GM10847 (cell line): ENCODE measurements around the gene PANX3.

Source experiments
- POLR2A ChIP-seq: IDR thresholded peaks from 2 replicates; pipeline ENCODE4 v1.6.1; 2011; ENCODE audit not compliant: insufficient read length; ENCODE audit errors: extremely low read depth

Gene PANX3

DNA sequence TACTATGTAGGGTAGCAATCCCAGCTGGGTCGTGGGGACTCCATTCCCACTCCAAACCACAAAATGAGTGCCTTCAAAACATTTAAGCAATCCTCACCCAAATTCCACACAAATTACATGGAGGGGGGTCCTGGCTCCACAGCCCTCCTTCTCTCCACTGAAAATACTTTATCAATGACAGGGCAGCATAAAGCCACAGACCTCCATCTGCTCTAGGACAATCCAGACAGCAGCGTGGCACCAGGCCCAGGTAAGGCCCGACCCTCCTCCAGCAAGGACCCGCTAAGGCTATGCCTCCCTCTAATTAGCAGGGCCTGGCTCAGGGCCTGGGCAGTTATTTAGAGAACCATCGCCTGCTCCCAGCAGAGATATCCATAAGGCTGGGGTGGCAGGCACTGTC lies at the start of gene PANX3:
TSS of gene PANX3 (plus strand) at position 365 of the 400 bp plus-strand sequence. CDS start 129 bp downstream, outside the sequence.
- TF ChIP-seq POLR2A = no peak

DNA sequence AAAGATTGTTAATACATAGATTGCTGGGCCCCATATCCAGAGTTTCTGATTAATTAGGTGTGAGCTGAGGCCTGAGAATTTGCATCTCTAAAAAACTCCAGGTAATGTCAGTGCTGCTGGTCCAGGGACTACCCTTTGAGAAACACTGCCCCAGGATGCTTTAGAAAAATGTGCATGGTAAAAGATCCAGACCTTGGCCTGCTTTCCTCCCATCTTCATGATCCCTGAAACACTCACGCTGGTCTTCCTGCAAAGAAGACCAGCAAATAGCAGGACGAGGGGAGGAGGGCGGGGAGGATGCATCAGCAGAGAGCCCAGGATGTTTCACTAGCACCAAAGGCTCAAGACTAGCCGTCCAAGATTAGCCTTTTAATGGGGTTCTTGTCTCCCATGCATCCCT lies 41.5 kb upstream of the PANX3 start, which contains the start of gene OR8A1:
TSS of gene OR8A1 (plus strand) at position 301 of the 400 bp plus-strand sequence. CDS start 123 bp downstream, outside the sequence.
- no peak for TF ChIP-seq POLR2A

DNA sequence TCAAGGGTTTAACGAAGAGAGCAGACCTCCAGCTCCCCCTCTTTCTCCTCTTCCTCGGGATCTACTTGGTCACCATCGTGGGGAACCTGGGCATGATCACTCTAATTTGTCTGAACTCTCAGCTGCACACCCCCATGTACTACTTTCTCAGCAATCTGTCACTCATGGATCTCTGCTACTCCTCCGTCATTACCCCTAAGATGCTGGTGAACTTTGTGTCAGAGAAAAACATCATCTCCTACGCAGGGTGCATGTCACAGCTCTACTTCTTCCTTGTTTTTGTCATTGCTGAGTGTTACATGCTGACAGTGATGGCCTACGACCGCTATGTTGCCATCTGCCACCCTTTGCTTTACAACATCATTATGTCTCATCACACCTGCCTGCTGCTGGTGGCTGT lies 41.1 kb upstream of the PANX3 start:
- TF ChIP-seq POLR2A = no peak

DNA sequence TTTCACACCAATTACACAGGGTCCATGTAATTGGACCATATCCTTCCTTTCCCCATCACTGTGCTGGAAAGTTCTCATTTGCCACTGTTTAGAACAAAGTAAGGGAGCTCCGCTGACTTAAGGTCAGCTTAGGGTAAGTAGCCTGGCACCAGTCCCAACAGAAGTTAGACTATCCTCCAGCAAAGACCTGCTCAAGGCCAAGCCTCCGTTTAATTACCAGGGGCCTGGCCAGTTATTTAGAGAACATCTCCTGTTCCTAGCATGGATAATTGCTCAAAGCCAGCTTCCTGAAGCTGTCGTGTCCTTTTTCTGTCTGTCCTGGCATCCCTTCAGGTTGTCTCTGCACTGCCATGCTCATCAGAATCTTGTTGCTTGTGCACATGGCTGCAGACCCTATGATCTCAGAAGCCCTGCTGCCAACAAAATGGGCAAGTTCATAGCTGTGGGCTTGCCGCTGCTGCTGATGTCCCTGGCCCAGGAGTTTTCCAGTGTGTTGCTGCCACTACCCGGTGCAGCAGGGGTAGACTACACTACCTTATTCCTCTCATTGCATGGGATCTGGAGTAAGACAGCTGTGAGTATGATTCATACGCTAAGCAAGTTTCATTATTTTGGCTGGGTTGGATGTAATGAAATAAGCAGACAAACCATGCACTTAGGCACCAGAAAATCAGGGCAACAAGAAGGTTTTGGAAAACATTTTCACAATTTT lies 33.4 kb upstream of the PANX3 start:
- no peak for TF ChIP-seq POLR2A

GRCh38 chr11:124578761-124579160 lies 32.5 kb upstream of the PANX3 start:
- no peak for TF ChIP-seq POLR2A

DNA sequence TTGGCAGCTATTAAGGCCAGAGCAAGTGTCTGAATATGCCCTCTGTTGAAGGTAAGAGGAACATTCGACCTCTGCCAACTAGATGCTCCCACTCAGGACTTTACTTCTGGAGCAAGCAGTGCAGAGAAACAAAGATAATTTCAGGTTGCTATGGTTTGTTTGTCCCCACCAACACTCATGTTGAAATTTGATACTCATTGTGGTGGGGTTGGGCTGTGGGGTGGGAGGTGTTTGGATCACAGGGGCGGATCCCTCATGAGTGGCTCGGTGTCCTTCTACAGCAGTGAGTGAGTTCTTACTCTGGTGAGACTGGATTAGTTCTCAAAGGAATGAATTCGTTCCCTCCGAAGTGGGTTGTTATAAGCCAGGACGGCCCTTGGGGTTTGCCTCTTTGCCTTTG lies 29.4 kb upstream of the PANX3 start:
- TF ChIP-seq POLR2A = no peak

- TF ChIP-seq POLR2A = no peak
Observed at GRCh38 chr11:124582565-124582964, 28.7 kb upstream of the PANX3 start.

GRCh38 chr11:124583781-124584180 lies 27.4 kb upstream of the PANX3 start:
- no peak for TF ChIP-seq POLR2A

GRCh38 chr11:124584681-124585372 lies 26.4 kb upstream of the PANX3 start:
- TF ChIP-seq POLR2A = no peak

GRCh38 chr11:124586238-124586860 lies 24.9 kb upstream of the PANX3 start:
- no peak for TF ChIP-seq POLR2A

- no peak for TF ChIP-seq POLR2A
Observed at GRCh38 chr11:124591430-124591829, 19.8 kb upstream of the PANX3 start.

GRCh38 chr11:124592627-124593026 lies 18.6 kb upstream of the PANX3 start:
- no peak for TF ChIP-seq POLR2A

- no peak for TF ChIP-seq POLR2A
Observed at GRCh38 chr11:124595302-124595701, 15.9 kb upstream of the PANX3 start.

GRCh38 chr11:124597626-124598025 lies 13.6 kb upstream of the PANX3 start:
- TF ChIP-seq POLR2A = no peak

GRCh38 chr11:124600621-124601320 lies 10.5 kb upstream of the PANX3 start:
- no peak for TF ChIP-seq POLR2A
